HL-60 (cell line): Measurements from ENCODE around the gene LKAAEAR1.

Source experiments
- CTCF ChIP-seq: IDR thresholded peaks from one replicate; pipeline ENCODE4 v1.5.1; 2011; ENCODE audit warnings: low read length, control low read depth, inconsistent platforms; ENCODE audit not compliant: insufficient read depth
- GABPA ChIP-seq: IDR thresholded peaks from 2 replicates; pipeline ENCODE4 v1.6.1; 2012; ENCODE audit warnings: low read depth
- POLR2AphosphoS5 ChIP-seq: IDR thresholded peaks from 2 replicates; pipeline ENCODE4 v1.6.1; 2012; ENCODE audit warnings: low read depth
- REST ChIP-seq: IDR thresholded peaks from 2 replicates; pipeline ENCODE4 v1.6.1; 2012; ENCODE audit warnings: low read depth; ENCODE audit not compliant: insufficient replicate concordance
- SPI1 ChIP-seq: IDR thresholded peaks from 2 replicates; pipeline ENCODE4 v1.6.1; 2012; ENCODE audit warnings: low read depth, mild to moderate bottlenecking, borderline replicate concordance

DNA sequence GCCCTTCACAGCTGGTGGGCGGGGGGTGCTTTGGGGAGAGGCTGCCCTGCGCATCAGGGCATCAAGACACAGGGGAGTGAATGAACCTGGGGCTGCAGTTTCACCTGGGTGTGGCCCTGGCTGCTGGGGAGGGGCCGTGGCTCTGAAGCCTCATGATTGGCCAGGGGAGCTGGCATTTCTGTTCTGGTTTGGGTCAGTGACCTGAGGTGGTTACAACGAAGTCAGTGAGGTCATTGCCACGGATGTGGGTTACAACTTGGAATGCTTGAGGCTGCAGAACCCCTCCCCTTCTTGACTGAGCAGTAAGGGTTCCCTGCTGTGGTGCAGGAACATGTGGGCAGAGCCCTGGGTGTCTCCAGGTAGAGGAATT lies 18.2 kb downstream of the LKAAEAR1 start:
- TF ChIP-seq CTCF (no peak), REST (no peak), POLR2AphosphoS5 (no peak), SPI1 (no peak), GABPA (no peak)
